ENCODE data around the gene BTN2A1. TPM values are rescaled to one million over a fixed set of nuclear protein-coding genes. Genes with fewer than 3 reads are reported as not detected.

Gene BTN2A1
- total RNA-seq, 1 experiment from 2014 or later: 15.0 TPM

GRCh38 chr6:26500102-26500501 is 42.3 kb downstream of the BTN2A1 start, which contains the start of gene BTN1A1:
TSS of gene BTN1A1 (plus strand) at chr6:26500303. CDS start at chr6:26501287, 984 bp downstream.
- Mint-ChIP-seq H3K27ac (ENCODE audit: unreplicated experiment) (peak within 1 kb of the TSS; percentile 82), H3K36me3 (ENCODE audit: insufficient read depth, unreplicated experiment) (no peaks in the 10 kb centered on the region), H3K9me3 (ENCODE audit: unreplicated experiment) (no peaks in the 10 kb centered on the region), H3K4me3 (ENCODE audit: unreplicated experiment) (peak within 1 kb of the TSS; percentile 88), H3K4me1 (ENCODE audit: low read depth, unreplicated experiment) (peaks cover 23% of the 10 kb centered on the region), H3K27me3 (ENCODE audit: insufficient read depth, unreplicated experiment) (no peaks in the 10 kb centered on the region)
- peak within 1 kb of the TSS; percentile 38; the same call in 1 of the 2 replicates for H3K4me3 ChIP-seq (ENCODE audit: low read depth, low read length)
- H3K36me3 ChIP-seq (ENCODE audit: control insufficient read depth, insufficient read depth, low read length): no peaks in the 10 kb centered on the region
- intact Hi-C loops (cut with micrococcal nuclease; ENCODE audit: unreplicated experiment): no loop called here
- BruUV-seq (replicated peaks): no TSS peak
- peak; percentile 30 to 51 for DNase-seq
- no peak for TF ChIP-seq CTCF (IDR thresholded peaks at IDR 0.05; ENCODE audit: insufficient read depth in 1 of 2, low read depth in 1 of 2, low read length in 1 of 2, severe bottlenecking in 1 of 2, unreplicated experiment in 1 of 2)
- no peaks in the 10 kb centered on the region for H3K27me3 ChIP-seq (replicated peaks; ENCODE audit: control insufficient read depth, insufficient read depth, low read length)
- no peaks in the 10 kb centered on the region for H3K9me3 ChIP-seq
- ChIA-PET POLR2A (no interaction called here), CTCF (interaction anchor here (1.4 kb wide), 1 partner anchor 158 kb away, joined by 4 read pairs; no protein-coding TSS in a partner anchor)
- H3K4me1 ChIP-seq: peaks cover 28% of the 10 kb centered on the region

GRCh38 chr6:26501482-26501986 is 43.8 kb downstream of the BTN2A1 start:
- TSS peak; percentile 19 for BruUV-seq (replicated peaks)
- intact Hi-C loops (cut with micrococcal nuclease; ENCODE audit: unreplicated experiment): no loop called here
- no peaks in the 10 kb centered on the region for H3K9me3 ChIP-seq
- POLR2A ChIA-PET: interaction anchor here (1.0 to 1.5 kb wide), 3 partner anchors 27 to 179 kb away, joined by 4 to 6 read pairs (median 5); partner anchors contain the start of gene HMGN4
- TF ChIP-seq CTCF (IDR thresholded peaks at IDR 0.05; ENCODE audit: insufficient read depth in 1 of 2, low read depth in 1 of 2, low read length in 1 of 2, severe bottlenecking in 1 of 2, unreplicated experiment in 1 of 2): no peak
- Mint-ChIP-seq H3K27ac (ENCODE audit: unreplicated experiment) (peak overlapping the region; percentile 82), H3K9me3 (ENCODE audit: unreplicated experiment) (no peaks in the 10 kb centered on the region), H3K4me3 (ENCODE audit: unreplicated experiment) (peak overlapping the region; percentile 88), H3K36me3 (ENCODE audit: insufficient read depth, unreplicated experiment) (peaks cover 6% of the 10 kb centered on the region), H3K27me3 (ENCODE audit: insufficient read depth, unreplicated experiment) (no peaks in the 10 kb centered on the region), H3K4me1 (ENCODE audit: low read depth, unreplicated experiment) (peaks cover 30% of the 10 kb centered on the region)
- DNase-seq: peak; percentile 40 to 48
- CTCF ChIA-PET: interaction anchor here (0.6 kb wide), 1 partner anchor 593 kb away, joined by 3 read pairs; no protein-coding TSS in a partner anchor
- H3K27me3 ChIP-seq (replicated peaks; ENCODE audit: control insufficient read depth, insufficient read depth, low read length): no peaks in the 10 kb centered on the region
- H3K4me1 ChIP-seq: peaks cover 28% of the 10 kb centered on the region
- peak overlapping the region; percentile 38 for H3K4me3 ChIP-seq (ENCODE audit: low read depth, low read length)
- no peaks in the 10 kb centered on the region for H3K36me3 ChIP-seq (ENCODE audit: control insufficient read depth, insufficient read depth, low read length)

- DNase-seq: peak; percentile 63 to 74
- peaks cover 6% of the 10 kb centered on the region for H3K36me3 Mint-ChIP-seq (ENCODE audit: insufficient read depth, unreplicated experiment)
- ChIA-PET POLR2A (interaction anchor here (0.5 to 1.5 kb wide), 5 partner anchors 28 to 1319 kb away, joined by 3 to 6 read pairs (median 5); partner anchors contain the start of gene HMGN4), CTCF (no interaction called here)
- intact Hi-C loops (cut with micrococcal nuclease; ENCODE audit: unreplicated experiment): loop anchor here (1.0 kb wide), 1 partner anchor 13 kb away; no protein-coding TSS in a partner anchor
- Histone ChIP-seq H3K36me3 (ENCODE audit: control insufficient read depth, insufficient read depth, low read length) (no peaks in the 10 kb centered on the region), H3K4me3 (ENCODE audit: low read depth, low read length) (peak overlapping the region; percentile 38), H3K9me3 (no peaks in the 10 kb centered on the region), H3K4me1 (peaks cover 28% of the 10 kb centered on the region), H3K27me3 (replicated peaks; ENCODE audit: control insufficient read depth, insufficient read depth, low read length) (no peaks in the 10 kb centered on the region)
- H3K27ac Mint-ChIP-seq (ENCODE audit: unreplicated experiment): peak overlapping the region; percentile 82
- no peaks in the 10 kb centered on the region for H3K27me3 Mint-ChIP-seq (ENCODE audit: insufficient read depth, unreplicated experiment)
- H3K4me1 Mint-ChIP-seq (ENCODE audit: low read depth, unreplicated experiment): peaks cover 28% of the 10 kb centered on the region
- no peak for TF ChIP-seq CTCF (IDR thresholded peaks at IDR 0.05; ENCODE audit: insufficient read depth in 1 of 2, low read depth in 1 of 2, low read length in 1 of 2, severe bottlenecking in 1 of 2, unreplicated experiment in 1 of 2)
- H3K4me3 Mint-ChIP-seq (ENCODE audit: unreplicated experiment): peak overlapping the region; percentile 88
- no peaks in the 10 kb centered on the region for H3K9me3 Mint-ChIP-seq (ENCODE audit: unreplicated experiment)
- BruUV-seq (replicated peaks): no TSS peak
These were observed 44.4 kb downstream of the BTN2A1 start for GRCh38 chr6:26502165-26502564.
